ENCODE results near the gene UBE4A.

Gene UBE4A

DNA sequence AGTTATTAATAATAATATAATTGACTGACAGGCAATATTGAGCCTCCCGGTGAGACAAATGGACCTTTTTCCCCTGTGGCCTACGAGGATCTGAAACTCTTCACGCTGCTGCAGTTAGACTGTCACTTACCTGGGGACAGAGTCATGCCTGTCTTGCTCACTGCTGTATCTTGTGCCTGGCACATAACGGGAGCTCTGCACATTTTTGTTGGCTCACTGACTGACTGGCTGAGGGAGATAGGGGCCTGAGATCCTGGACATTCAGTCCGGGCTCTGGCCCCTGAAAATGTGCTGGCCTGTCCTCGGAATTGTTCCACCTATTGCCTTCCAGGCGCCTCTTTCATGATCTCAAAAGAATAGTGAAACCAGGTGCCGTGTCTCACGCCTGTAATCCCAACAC is 16.2 kb upstream of the UBE4A start:
- H3K27me3 ChIP-seq (ENCODE audit: control insufficient read depth, insufficient read depth, low read length), result peaks cover 46% of the 10 kb centered on the region
- H3K9me3 ChIP-seq (replicated peaks; ENCODE audit: low read length), result no peaks in the 10 kb centered on the region
- no peak overlapping the region for H3K9ac ChIP-seq (ENCODE audit: low read depth, low read length)
- H3K4me3 ChIP-seq (ENCODE audit: low read length), result no peak overlapping the region
- H3K4me1 ChIP-seq (ENCODE audit: control insufficient read depth, insufficient read depth, low read length), result no peaks in the 10 kb centered on the region
- H3K4me2 ChIP-seq (ENCODE audit: low read length), result no peak overlapping the region
- no peaks in the 10 kb centered on the region for H3K36me3 ChIP-seq (ENCODE audit: insufficient read depth, low read length)

DNA sequence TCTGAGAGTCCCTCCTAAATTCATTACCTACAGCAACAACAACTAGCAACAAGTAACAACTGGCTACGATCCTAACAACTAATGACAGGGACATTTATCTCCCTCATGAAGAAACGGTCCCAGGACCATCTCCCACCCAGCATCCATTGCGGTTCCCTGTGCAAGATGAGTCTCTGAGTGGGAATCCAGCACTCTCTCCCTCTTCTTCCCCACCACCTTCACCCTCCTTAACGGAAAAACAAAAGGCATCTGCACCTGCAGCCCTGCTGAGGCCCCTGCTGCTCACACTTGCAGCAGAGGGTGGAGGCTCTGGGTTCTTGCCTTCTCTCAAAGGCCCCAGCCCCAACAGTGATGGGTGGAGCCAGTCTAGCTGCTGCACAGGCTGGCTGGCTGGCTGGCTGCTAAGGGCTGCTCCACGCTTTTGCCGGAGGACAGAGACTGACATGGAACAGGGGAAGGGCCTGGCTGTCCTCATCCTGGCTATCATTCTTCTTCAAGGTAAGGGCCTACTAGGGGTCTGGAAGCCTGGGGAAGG is 15.4 kb upstream of the UBE4A start, which contains the start of gene CD3G:
CD3G (plus strand) TSS at position 364 of the 535 bp plus-strand sequence; CDS start at position 444, 80 bp downstream.
- Histone ChIP-seq H3K4me1 (ENCODE audit: control insufficient read depth, insufficient read depth, low read length) (no peaks in the 10 kb centered on the region), H3K9ac (ENCODE audit: low read depth, low read length) (no peak within 1 kb of the TSS), H3K36me3 (ENCODE audit: insufficient read depth, low read length) (no peaks in the 10 kb centered on the region), H3K9me3 (replicated peaks; ENCODE audit: low read length) (no peaks in the 10 kb centered on the region), H3K27me3 (ENCODE audit: control insufficient read depth, insufficient read depth, low read length) (peaks cover 54% of the 10 kb centered on the region), H3K4me3 (ENCODE audit: low read length) (no peak within 1 kb of the TSS), H3K4me2 (ENCODE audit: low read length) (no peak within 1 kb of the TSS)

GRCh38 chr11:118349475-118349874 is 9.9 kb upstream of the UBE4A start:
- no peak overlapping the region for H3K4me3 ChIP-seq (ENCODE audit: low read length)
- no peak overlapping the region for H3K9ac ChIP-seq (ENCODE audit: low read depth, low read length)
- no peaks in the 10 kb centered on the region for H3K9me3 ChIP-seq (replicated peaks; ENCODE audit: low read length)
- no peaks in the 10 kb centered on the region for H3K4me1 ChIP-seq (ENCODE audit: control insufficient read depth, insufficient read depth, low read length)
- H3K36me3 ChIP-seq (ENCODE audit: insufficient read depth, low read length), result no peaks in the 10 kb centered on the region
- H3K27me3 ChIP-seq (ENCODE audit: control insufficient read depth, insufficient read depth, low read length), result peaks cover 47% of the 10 kb centered on the region
- H3K4me2 ChIP-seq (ENCODE audit: low read length), result no peak overlapping the region

DNA sequence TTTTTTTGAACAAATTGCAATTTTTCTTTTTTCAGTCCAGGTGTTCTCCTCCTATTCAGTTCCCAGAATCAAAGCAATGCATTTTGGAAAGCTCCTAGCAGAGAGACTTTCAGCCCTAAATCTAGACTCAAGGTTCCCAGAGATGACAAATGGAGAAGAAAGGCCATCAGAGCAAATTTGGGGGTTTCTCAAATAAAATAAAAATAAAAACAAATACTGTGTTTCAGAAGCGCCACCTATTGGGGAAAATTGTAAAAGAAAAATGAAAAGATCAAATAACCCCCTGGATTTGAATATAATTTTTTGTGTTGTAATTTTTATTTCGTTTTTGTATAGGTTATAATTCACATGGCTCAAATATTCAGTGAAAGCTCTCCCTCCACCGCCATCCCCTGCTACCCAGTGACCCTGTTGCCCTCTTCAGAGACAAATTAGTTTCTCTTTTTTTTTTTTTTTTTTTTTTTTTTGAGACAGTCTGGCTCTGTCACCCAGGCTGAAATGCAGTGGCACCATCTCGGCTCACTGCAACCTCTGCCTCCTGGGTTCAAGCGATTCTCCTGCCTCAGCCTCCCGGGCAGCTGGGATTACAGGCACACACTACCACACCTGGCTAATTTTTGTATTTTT is 6.2 kb upstream of the UBE4A start:
- Histone ChIP-seq H3K9ac (ENCODE audit: low read depth, low read length) (no peak overlapping the region), H3K4me1 (ENCODE audit: control insufficient read depth, insufficient read depth, low read length) (no peaks in the 10 kb centered on the region), H3K36me3 (ENCODE audit: insufficient read depth, low read length) (no peaks in the 10 kb centered on the region), H3K27me3 (ENCODE audit: control insufficient read depth, insufficient read depth, low read length) (peaks cover 27% of the 10 kb centered on the region), H3K9me3 (replicated peaks; ENCODE audit: low read length) (no peaks in the 10 kb centered on the region), H3K4me2 (ENCODE audit: low read length) (no peak overlapping the region), H3K4me3 (ENCODE audit: low read length) (no peak overlapping the region)

DNA sequence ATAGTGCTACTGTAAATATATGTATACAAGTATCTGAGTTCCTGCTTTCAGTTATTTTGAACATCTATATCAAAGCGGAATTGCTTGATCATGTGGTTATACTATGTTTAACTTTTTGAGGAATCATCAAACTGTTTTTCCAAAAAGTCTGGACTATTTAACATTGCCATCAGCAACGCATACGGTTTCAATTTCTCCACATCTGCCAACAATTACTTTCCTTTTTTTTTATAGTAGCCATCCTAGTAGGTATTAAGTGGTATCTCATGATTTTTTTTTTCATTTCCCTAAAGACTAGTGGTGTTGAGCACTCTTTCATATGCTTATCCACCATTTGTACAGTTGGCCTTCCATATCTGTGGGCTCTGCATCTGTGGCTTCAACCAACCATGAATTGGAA is 1.3 kb upstream of the UBE4A start:
- H3K27me3 ChIP-seq (ENCODE audit: control insufficient read depth, insufficient read depth, low read length), result no peaks in the 10 kb centered on the region
- H3K36me3 ChIP-seq (ENCODE audit: insufficient read depth, low read length), result no peaks in the 10 kb centered on the region
- H3K4me2 ChIP-seq (ENCODE audit: low read length), result no peak overlapping the region
- no peaks in the 10 kb centered on the region for H3K9me3 ChIP-seq (replicated peaks; ENCODE audit: low read length)
- no peak overlapping the region for H3K9ac ChIP-seq (ENCODE audit: low read depth, low read length)
- H3K4me3 ChIP-seq (ENCODE audit: low read length), result no peak overlapping the region
- peaks cover 8% of the 10 kb centered on the region for H3K4me1 ChIP-seq (ENCODE audit: control insufficient read depth, insufficient read depth, low read length)

- peaks cover 40% of the 10 kb centered on the region for H3K36me3 ChIP-seq (ENCODE audit: insufficient read depth, low read length)
Observed at GRCh38 chr11:118364956-118365615, 5.7 kb downstream of the UBE4A start.

DNA sequence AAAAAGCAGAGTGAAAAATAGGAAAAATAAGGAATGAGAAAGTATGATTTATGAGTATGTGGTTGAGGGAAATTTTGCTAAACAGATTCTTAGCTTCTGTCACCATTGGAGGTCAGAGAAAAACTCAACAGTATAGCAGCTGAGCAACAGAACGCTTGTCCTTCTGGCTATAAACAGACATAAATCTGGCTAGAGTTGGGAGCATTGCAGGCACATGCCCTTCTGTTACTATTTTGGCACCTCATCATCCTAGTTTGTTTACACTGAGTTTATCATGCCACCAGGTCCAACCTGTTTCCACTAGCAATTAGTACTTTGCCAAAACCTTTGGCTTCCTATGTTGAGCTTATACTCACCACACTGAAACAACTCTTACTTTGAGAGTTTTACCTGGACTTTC is 6.9 kb downstream of the UBE4A start:
- Histone ChIP-seq H3K4me1 (ENCODE audit: control insufficient read depth, insufficient read depth, low read length) (no peaks in the 10 kb centered on the region), H3K4me3 (ENCODE audit: low read length) (no peak overlapping the region), H3K27me3 (ENCODE audit: control insufficient read depth, insufficient read depth, low read length) (no peaks in the 10 kb centered on the region), H3K9me3 (replicated peaks; ENCODE audit: low read length) (no peaks in the 10 kb centered on the region), H3K9ac (ENCODE audit: low read depth, low read length) (no peak overlapping the region), H3K4me2 (ENCODE audit: low read length) (no peak overlapping the region), H3K36me3 (ENCODE audit: insufficient read depth, low read length) (peaks cover 52% of the 10 kb centered on the region)

More at GRCh38 chr11:118364956-118365615, 5.7 kb downstream of the UBE4A start:
- no peak overlapping the region for H3K4me2 ChIP-seq (ENCODE audit: low read length)
- no peak overlapping the region for H3K9ac ChIP-seq (ENCODE audit: low read depth, low read length)
- H3K9me3 ChIP-seq (replicated peaks; ENCODE audit: low read length), result no peaks in the 10 kb centered on the region
- H3K4me3 ChIP-seq (ENCODE audit: low read length), result no peak overlapping the region
- peaks cover 7% of the 10 kb centered on the region for H3K4me1 ChIP-seq (ENCODE audit: control insufficient read depth, insufficient read depth, low read length)
- H3K27me3 ChIP-seq (ENCODE audit: control insufficient read depth, insufficient read depth, low read length), result no peaks in the 10 kb centered on the region

GRCh38 chr11:118370774-118371173 is 11.4 kb downstream of the UBE4A start:
- Histone ChIP-seq H3K4me1 (ENCODE audit: control insufficient read depth, insufficient read depth, low read length) (no peaks in the 10 kb centered on the region), H3K4me3 (ENCODE audit: low read length) (no peak overlapping the region), H3K36me3 (ENCODE audit: insufficient read depth, low read length) (peaks cover 78% of the 10 kb centered on the region)

DNA sequence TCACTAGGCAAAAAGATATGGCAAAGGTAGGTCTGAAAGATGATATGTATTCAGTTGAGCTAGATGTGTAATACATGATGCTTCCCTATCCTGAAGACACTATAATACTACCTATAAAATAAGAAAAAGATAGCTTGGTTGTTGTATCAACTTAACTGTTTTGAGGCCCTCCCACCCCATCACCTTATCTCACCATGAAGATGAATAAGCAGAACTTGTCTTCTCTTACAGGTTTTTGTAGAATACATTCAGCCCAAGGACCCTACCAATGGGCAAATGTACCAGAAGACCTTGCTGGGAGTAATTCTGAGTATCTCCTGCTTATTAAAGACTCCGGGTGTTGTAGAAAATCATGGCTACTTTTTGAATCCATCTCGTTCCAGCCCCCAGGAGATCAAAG is 13.9 kb downstream of the UBE4A start:
- no peak overlapping the region for H3K9ac ChIP-seq (ENCODE audit: low read depth, low read length)
- no peaks in the 10 kb centered on the region for H3K4me1 ChIP-seq (ENCODE audit: control insufficient read depth, insufficient read depth, low read length)
- H3K9me3 ChIP-seq (replicated peaks; ENCODE audit: low read length), result no peaks in the 10 kb centered on the region
- H3K36me3 ChIP-seq (ENCODE audit: insufficient read depth, low read length), result peaks cover 86% of the 10 kb centered on the region
- H3K4me2 ChIP-seq (ENCODE audit: low read length), result no peak overlapping the region
- H3K4me3 ChIP-seq (ENCODE audit: low read length), result no peak overlapping the region
- H3K27me3 ChIP-seq (ENCODE audit: control insufficient read depth, insufficient read depth, low read length), result no peaks in the 10 kb centered on the region

More at GRCh38 chr11:118370774-118371173, 11.4 kb downstream of the UBE4A start:
- no peaks in the 10 kb centered on the region for H3K9me3 ChIP-seq (replicated peaks; ENCODE audit: low read length)
- H3K27me3 ChIP-seq (ENCODE audit: control insufficient read depth, insufficient read depth, low read length), result no peaks in the 10 kb centered on the region
- no peak overlapping the region for H3K9ac ChIP-seq (ENCODE audit: low read depth, low read length)
- H3K4me2 ChIP-seq (ENCODE audit: low read length), result no peak overlapping the region

- Histone ChIP-seq H3K27me3 (ENCODE audit: control insufficient read depth, insufficient read depth, low read length) (no peaks in the 10 kb centered on the region), H3K4me2 (ENCODE audit: low read length) (no peak overlapping the region), H3K4me1 (ENCODE audit: control insufficient read depth, insufficient read depth, low read length) (no peaks in the 10 kb centered on the region), H3K9me3 (replicated peaks; ENCODE audit: low read length) (no peaks in the 10 kb centered on the region), H3K4me3 (ENCODE audit: low read length) (no peak overlapping the region), H3K9ac (ENCODE audit: low read depth, low read length) (no peak overlapping the region), H3K36me3 (ENCODE audit: insufficient read depth, low read length) (peaks cover 87% of the 10 kb centered on the region)
Observed at GRCh38 chr11:118373871-118374270, 14.5 kb downstream of the UBE4A start.

GRCh38 chr11:118374729-118375128 is 15.3 kb downstream of the UBE4A start:
- H3K4me2 ChIP-seq (ENCODE audit: low read length), result no peak overlapping the region
- H3K4me1 ChIP-seq (ENCODE audit: control insufficient read depth, insufficient read depth, low read length), result no peaks in the 10 kb centered on the region
- peaks cover 87% of the 10 kb centered on the region for H3K36me3 ChIP-seq (ENCODE audit: insufficient read depth, low read length)
- no peak overlapping the region for H3K9ac ChIP-seq (ENCODE audit: low read depth, low read length)
- no peaks in the 10 kb centered on the region for H3K9me3 ChIP-seq (replicated peaks; ENCODE audit: low read length)
- H3K4me3 ChIP-seq (ENCODE audit: low read length), result no peak overlapping the region
- H3K27me3 ChIP-seq (ENCODE audit: control insufficient read depth, insufficient read depth, low read length), result no peaks in the 10 kb centered on the region

- H3K9me3 ChIP-seq (replicated peaks; ENCODE audit: low read length), result no peaks in the 10 kb centered on the region
- no peak overlapping the region for H3K9ac ChIP-seq (ENCODE audit: low read depth, low read length)
- H3K4me1 ChIP-seq (ENCODE audit: control insufficient read depth, insufficient read depth, low read length), result no peaks in the 10 kb centered on the region
- no peak overlapping the region for H3K4me2 ChIP-seq (ENCODE audit: low read length)
- H3K27me3 ChIP-seq (ENCODE audit: control insufficient read depth, insufficient read depth, low read length), result no peaks in the 10 kb centered on the region
- H3K4me3 ChIP-seq (ENCODE audit: low read length), result no peak overlapping the region
- H3K36me3 ChIP-seq (ENCODE audit: insufficient read depth, low read length), result peaks cover 82% of the 10 kb centered on the region
Observed at GRCh38 chr11:118375978-118376377, 16.6 kb downstream of the UBE4A start.

Data from skeletal muscle satellite cell (primary cell).